Thyroid gland (tissue), 4 donors: ENCODE results near the gene EFNA5.

Experiments
- CTCF ChIP-seq, 6 experiments: fragments of 200-600 bp in 3 of 6; fragments of 450-650 bp in 3 of 6; sonication (generic) in 3 of 6; IDR thresholded peaks; one replicate each; pipeline ENCODE4 v1.5.1; 2016 to 2019; ENCODE audit warnings: antibody characterized with exemption in 6 of 6, mild to moderate bottlenecking in 2 of 6, inconsistent platforms in 1 of 6, moderate library complexity in 1 of 6
- POLR2A ChIP-seq, 2 donors: fragments of 450-650 bp; IDR thresholded peaks; one replicate each; pipeline ENCODE4 v1.6.1; 2017; ENCODE audit warnings: antibody characterized with exemption in 2 of 2, mild to moderate bottlenecking in 2 of 2, moderate library complexity in 1 of 2

- TF ChIP-seq CTCF (IDR thresholded peaks at IDR 0.05): no peak
- TF ChIP-seq POLR2A (IDR thresholded peaks at IDR 0.05): no peak
Observed at GRCh38 chr5:107469064-107469463, 201.7 kb downstream of the EFNA5 start.
